ENCODE measurements around the gene GDAP2. TPM values are rescaled to one million over a fixed set of nuclear protein-coding genes. Genes with fewer than 3 reads are reported as not detected.
"Not testable (repeated sequence)": the region's sequence is repeated elsewhere in the genome, so short reads cannot be mapped to it uniquely, and the experiment has no call there.

GDAP2 gene
- total RNA-seq, 1 donor from 2014 or later = 29.2 TPM

DNA sequence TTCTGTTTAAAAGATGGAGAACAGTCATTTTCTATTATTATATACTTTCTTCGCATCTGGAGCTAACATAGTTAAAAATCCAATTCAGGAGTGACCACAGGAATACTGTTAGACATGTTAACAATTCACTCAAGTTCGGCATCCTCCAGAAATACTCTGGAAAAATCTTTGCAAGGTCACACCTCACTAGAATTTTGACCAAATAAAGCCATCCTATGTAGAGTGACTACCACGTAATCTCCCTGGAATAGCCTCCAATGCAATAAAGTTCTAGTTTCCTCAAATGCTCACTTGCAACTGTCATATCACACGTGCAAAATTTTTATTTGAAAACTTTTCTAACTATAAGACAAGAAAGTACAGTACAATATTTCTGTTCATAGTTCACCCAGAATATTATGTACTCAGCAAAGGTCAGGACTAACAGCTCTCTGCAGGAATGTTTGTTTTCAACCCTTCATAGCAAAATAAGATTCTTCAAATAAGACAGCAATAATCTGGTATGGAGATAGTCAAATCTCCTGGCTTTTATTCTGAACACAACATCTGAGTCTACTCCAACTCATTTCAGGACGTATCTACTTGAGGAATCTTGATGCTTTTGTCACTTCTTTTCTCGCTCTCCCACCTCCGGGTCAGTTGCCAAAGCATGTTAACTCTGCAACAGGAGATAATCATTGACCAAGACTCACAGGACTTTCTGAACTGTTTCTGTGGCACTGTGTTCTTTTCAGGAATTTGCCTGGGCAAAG, 82.6 kb downstream of the GDAP2 start:
- DNase-seq (ENCODE audit: low spot score) (no peak), ATAC-seq (no peak)
- intact Hi-C loops (cut with DNase I) = no loop called here

DNA sequence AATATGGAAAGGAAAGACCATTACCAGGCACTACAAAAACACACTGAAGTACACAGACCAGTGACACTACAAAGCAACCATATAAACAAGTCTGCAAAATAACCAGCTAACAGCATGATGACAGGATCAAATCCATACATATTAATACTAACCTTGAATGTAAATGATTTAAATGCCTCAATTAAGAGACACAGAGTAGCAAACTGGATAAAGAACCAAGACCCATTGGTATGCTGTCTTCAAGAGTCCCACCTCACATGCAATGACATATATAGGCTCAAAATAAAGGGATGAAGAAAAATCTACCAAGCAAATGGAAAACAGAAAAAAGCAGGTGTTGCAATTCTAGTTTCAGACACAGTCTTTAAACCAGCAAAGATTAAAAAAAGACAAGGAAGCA, 84.9 kb downstream of the GDAP2 start:
- ATAC-seq; intact Hi-C loops (cut with DNase I); DNase-seq (ENCODE audit: low spot score): not testable (repeated sequence)

DNA sequence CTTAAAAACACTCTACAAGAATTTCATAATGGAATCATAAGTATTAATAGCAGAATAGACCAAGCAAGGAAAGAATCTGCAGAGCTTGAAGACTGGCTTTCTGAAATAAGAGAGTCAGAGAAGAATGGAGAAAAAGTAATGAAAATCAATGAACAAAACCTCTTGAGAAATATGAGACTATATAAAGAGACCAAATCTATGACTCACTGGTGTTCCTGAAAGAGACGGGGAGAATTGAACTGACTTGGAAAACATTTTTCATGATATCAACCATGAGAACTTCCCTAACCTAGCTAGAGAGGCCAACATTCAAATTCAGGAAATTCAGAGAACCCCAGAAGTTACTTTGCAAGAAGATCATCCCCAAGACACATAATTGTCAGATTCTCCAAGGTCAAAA, 85.6 kb downstream of the GDAP2 start:
- ATAC-seq = no peak
- intact Hi-C loops (cut with DNase I) = no loop called here
- no peak for DNase-seq (ENCODE audit: low spot score)

- no peak for ATAC-seq
- no peak for DNase-seq (ENCODE audit: low spot score)
- intact Hi-C loops (cut with DNase I) = no loop called here
These were observed 86.8 kb downstream of the GDAP2 start for GRCh38 chr1:117842408-117843170.

GRCh38 chr1:117841117-117841650, 88.2 kb downstream of the GDAP2 start:
- intact Hi-C loops (cut with DNase I) = no loop called here
- DNase-seq (ENCODE audit: low spot score) (no peak), ATAC-seq (no peak)

DNA sequence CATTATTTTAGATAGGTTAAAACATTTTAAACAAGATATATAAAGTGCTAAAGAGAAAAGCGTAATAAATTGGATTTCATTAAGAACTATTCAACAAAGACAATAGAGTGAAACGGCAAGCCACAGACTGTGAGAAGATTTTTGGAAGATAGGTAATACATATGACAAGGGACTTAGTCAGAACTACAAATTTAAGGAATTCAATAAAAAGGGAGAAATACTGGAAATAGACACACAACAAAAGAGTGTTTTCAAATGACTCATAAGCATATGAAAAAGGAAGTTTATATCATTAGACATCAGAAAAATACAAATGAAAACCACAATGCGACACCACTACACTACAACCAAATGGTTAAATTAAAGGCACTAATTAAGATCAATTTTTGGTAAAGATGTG, 90.5 kb downstream of the GDAP2 start:
- DNase-seq (ENCODE audit: low spot score) = no peak
- no peak for ATAC-seq
- intact Hi-C loops (cut with DNase I) = no loop called here

DNA sequence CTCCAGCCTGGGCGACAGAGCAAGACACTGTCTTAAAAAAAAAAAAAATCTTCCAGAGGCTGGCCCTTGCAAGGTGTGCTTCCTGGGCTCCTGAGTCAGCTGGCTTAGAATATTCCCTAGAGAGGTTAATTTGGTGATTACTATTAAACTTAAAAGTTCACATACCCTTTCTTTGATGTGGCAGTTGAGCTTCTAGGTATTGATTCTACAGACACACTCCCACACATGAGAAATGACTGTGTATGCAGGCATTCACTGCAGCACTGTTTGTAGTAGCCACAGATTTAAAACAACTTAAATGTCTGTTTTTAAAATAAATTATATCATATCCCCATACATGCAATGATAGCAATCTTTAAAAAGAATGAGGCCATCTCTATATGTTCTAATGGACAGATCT, 93.4 kb downstream of the GDAP2 start:
- intact Hi-C loops (cut with DNase I) = no loop called here
- ATAC-seq (no peak), DNase-seq (ENCODE audit: low spot score) (no peak)

GRCh38 chr1:117834416-117834815, 95.0 kb downstream of the GDAP2 start:
- no peak for ATAC-seq
- intact Hi-C loops (cut with DNase I) = no loop called here

DNA sequence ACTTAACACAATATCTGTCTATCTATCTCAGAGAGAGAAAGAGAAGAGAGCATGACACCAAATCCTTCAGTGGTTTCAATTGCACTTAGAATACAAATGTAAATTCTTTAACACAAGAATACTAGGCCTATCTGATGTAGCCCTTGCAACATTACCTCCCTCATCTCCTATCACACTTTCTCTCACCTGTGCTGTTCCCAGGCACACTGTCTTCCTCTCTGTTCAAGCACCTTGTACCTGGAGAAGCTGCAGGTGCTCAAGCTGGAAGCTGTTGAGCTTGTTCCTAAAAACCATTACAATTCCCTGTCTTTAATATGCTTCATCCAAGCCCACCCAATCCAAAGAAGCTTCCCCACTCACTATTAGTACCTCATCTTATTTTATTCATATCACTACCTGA, 97.0 kb downstream of the GDAP2 start:
- intact Hi-C loops (cut with DNase I) = no loop called here
- ATAC-seq = no peak

More at GRCh38 chr1:117834416-117834815, 95.0 kb downstream of the GDAP2 start:
- no peak for DNase-seq (ENCODE audit: low spot score)

DNA sequence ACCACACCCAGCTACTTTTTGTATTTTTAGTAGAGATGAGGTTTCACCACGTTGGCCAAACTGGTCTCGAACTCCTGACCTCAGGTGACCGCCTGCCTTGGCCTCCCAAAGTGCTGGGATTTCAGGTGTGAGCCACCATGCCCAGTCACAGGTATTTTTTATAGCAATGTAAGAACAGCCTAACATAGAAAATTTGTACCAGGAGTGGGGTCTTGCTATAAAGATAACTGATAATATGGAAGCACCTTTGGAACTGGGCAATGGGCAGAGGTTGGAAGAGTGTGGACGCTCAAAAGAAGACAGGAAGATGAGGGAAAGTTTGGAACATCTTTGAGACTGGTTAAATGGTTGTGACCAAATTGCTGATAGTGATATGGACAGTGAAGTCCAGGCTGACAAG, 99.2 kb downstream of the GDAP2 start:
- intact Hi-C loops (cut with DNase I) = no loop called here
- no peak for ATAC-seq
- no peak for DNase-seq (ENCODE audit: low spot score)

More for the DNA sequence above, 97.0 kb downstream of the GDAP2 start:
- no peak for DNase-seq (ENCODE audit: low spot score)

DNA sequence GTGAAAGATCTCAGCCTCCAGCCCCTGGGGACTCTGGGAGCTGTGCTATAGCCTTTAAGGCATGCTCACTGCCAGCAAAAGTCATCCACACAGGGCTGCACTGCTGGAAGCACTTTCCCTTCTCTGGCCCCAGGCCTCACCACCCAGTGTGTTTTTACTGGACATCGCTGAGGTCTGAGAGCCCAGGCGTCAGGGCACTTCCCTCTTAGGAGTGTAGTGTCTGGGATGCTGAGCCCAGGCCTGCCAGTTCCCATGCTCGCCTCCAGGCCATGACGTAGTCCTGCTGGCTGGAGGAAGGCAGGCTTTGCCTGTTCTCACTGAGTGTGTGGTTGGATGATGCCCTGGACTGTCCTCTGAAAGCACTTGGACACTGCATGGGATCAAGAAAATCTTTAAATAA, 101.2 kb downstream of the GDAP2 start:
- peak; percentile 69 for DNase-seq (ENCODE audit: low spot score)
- ATAC-seq = peak; percentile 90

DNA sequence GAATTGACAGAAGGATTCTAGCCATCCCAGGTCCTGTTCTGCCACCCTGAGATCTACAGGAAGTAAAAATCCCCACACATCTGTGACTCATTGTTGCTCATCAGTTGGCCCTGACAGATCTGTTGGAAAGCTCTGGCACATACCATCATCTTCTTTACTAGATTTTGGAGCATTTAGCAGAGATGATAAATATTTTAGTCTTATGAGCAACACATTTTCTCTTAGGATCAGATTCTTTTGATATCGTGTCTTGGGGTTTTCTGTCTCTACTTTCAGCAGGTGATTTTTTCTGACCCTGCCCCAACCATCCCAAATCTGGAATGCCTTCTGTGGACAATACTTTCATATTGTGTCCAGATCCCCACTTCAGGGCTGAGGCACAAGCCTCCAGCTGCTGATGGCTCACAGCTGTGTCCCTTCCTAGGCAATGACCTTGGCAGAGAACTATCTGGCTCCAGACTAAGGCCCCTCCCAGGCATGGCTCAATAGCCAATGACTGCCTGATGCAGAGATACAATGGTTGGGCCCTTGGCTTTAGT, 102.8 kb downstream of the GDAP2 start:
- ATAC-seq (peak; percentile 76), DNase-seq (ENCODE audit: low spot score) (no peak)
- intact Hi-C loops (cut with DNase I) = no loop called here

More for the DNA sequence above, 101.2 kb downstream of the GDAP2 start:
- intact Hi-C loops (cut with DNase I) = no loop called here

DNA sequence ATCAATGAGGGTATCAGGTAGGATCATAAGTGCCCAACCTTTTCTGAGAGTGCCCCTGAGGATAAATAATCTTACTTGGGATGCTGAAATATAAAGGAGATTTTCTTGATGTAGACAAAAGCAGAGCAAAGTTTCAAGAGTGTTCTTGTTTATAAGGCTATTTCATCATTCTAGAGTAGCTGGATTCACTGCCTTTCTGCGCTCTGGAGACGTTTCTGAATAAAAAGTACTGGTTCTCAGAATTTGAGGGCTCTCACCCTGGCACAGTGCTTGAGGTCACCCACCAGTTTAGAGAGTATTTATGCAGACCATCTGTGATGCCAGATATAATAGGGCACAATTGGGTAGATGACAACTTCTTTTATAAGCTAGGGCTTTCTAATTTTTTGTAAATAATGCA, 103.3 kb downstream of the GDAP2 start:
- ATAC-seq (peak; percentile 77), DNase-seq (ENCODE audit: low spot score) (no peak)
- intact Hi-C loops (cut with DNase I) = no loop called here

- intact Hi-C loops (cut with DNase I) = no loop called here
These were observed 104.0 kb downstream of the GDAP2 start for GRCh38 chr1:117825414-117825813.

GRCh38 chr1:117824616-117825015, 104.8 kb downstream of the GDAP2 start:
- no peak for DNase-seq (ENCODE audit: low spot score)
- no peak for ATAC-seq
- intact Hi-C loops (cut with DNase I) = no loop called here

More at GRCh38 chr1:117825414-117825813, 104.0 kb downstream of the GDAP2 start:
- ATAC-seq = peak; percentile 22
- no peak for DNase-seq (ENCODE audit: low spot score)

DNA sequence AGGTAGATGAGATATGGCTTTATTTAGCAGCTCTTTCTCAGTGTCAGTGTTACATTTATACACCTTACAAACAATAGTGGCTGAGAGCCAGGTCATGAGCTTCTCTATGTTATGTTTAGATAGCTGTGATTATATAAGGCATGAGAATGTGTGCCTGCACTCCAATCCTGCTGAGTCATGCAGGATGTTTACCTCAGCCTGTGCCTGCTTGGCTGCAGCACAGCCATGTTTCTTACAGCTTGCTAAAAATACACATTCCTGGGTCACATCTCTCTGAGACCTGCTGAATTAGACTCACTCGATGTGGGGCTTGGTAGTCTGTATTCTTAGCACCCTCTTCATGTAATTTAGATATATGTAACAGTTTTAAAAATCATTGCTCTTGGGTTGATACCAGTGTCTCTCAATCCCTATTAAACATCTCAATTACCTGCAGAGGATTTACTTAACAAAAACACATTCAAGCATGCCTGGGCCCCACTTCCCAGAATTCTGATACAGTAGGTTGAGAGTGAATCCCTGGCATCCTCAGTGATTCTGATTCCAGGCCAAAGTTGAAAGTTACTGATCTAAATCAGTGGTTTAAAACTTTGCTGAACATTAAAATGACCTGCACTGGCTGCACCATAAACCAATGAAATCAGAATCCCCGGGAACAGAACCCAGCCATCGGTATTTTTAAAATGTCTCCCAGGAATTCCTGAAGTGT, 107.5 kb downstream of the GDAP2 start:
- DNase-seq (ENCODE audit: low spot score) (no peak), ATAC-seq (no peak)
- intact Hi-C loops (cut with DNase I) = no loop called here

- DNase-seq (ENCODE audit: low spot score) (no peak), ATAC-seq (no peak)
- intact Hi-C loops (cut with DNase I) = no loop called here
These were observed 108.1 kb downstream of the GDAP2 start for GRCh38 chr1:117821382-117821755.

DNA sequence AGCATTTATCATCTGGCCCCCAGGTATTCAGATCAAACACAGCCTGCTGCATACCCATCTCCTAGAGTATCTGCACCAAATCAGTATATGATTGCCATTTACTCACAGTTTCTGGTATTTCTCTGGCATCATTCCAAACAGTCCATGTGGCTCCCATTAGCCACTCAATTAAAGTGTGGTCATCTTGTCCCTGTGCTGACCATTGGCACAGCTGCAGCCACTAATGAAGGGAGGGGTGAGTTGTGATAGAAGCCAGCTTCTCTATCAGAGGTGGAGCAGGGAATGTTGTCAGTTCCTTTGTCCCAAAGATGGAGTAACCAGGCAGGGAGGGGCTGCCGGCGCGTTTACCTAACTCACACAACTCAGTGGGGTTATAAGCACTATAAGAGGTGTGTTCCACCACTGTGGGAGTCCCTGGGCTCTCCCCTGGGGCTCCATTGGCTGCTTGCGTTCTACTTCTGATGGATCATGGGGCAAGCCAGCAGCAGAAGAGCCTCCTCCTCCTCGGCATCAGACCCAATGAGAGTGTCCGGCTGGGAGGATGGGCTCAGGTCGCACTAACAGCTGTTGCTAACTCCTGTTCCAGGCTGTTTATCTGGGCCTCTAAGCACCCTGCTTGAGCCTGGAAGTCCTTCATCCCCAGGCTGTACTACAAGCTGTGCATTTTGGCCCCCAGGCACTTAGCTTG, 108.6 kb downstream of the GDAP2 start:
- peak; percentile 35 for ATAC-seq
- intact Hi-C loops (cut with DNase I) = no loop called here

GRCh38 chr1:117820096-117820495, 109.3 kb downstream of the GDAP2 start:
- DNase-seq (ENCODE audit: low spot score) (no peak), ATAC-seq (no peak)
- intact Hi-C loops (cut with DNase I) = no loop called here

More for the DNA sequence above, 108.6 kb downstream of the GDAP2 start:
- DNase-seq (ENCODE audit: low spot score) = no peak
